CD4-positive, alpha-beta T cell treated with Interleukin-17A for 1 hour (primary cell): ENCODE measurements around the gene SLCO3A1.

Source experiments
- DNase-seq: peaks from one replicate; pipeline ENCODE4 v3.0.0-alpha.2; 2020

The SLCO3A1 gene

GRCh38 chr15:92011611-92012367, 158.3 kb downstream of the SLCO3A1 start:
- DNase-seq, result no peak

- no peak for DNase-seq
These were observed 158.8 kb downstream of the SLCO3A1 start for GRCh38 chr15:92012368-92012629.

- DNase-seq, result no peak
These were observed 159.4 kb downstream of the SLCO3A1 start for GRCh38 chr15:92012881-92013280.

DNA sequence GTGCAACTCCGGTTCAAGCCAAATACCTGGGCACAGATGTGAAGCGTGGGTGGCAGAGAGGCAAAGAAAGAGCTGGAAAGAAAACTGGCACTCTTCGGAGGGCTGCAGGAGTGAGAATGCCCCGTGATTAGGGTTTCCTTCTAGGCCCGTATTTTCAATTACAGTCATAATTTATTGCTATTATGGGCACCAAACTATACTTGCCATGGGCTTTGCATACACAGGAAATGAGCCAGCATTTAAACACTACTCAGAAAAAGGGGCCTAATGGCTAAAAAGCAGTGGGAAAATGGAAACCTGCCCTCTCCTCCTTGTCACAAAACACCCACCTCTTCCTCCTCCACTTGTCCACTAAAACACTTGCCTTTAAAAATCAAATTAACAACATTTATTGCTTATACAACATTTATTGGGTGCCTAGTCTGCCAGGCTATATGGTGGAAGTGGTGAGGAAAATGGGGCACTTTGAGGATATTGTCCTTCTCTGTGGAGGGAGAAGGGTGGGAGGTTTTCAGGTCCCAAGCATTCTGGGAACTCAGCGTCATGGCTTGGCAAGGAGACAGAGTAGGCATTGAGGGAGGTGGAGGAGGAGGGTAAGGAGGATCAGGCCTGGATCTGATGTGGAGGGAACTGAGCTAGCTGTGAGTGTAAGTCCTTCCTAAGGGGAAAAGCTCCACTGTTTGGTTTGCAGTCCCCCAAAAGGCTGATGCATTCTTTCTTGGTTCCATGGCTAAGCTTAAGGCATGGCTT, 160.9 kb downstream of the SLCO3A1 start:
- no peak for DNase-seq

DNA sequence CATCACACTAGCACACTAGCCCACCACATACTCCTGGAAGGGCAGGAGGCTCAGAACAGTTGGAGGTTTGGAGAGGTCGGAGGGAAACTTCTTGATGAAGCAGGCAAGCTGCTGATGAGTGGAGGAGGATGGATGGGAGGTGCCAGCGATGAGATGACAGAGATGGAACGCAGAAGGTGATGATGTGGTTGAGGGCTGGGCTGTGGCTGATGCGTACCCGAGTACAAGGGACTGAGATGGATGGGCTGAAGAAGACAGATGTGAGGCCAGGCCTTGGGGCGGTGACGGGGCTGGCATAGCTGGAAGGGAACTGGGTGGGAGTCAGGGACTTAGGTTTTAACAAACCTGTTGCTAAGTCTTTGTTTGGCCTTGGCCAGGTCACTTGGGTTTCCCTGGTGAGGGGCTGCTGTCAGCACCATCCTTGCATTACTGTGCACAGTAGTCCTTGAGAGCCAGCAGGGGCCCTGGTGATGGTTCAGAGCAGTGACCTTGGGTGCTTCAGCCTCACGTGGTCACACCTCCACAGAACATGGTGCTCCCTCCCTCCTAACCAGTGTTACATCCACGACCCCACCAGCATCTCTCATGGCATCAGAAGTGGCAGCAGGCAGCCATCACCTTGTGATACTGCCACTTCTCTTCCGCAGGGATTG, 164.5 kb downstream of the SLCO3A1 start:
- DNase-seq, result no peak

- no peak for DNase-seq
These were observed 165.2 kb downstream of the SLCO3A1 start for GRCh38 chr15:92018535-92019239.

DNA sequence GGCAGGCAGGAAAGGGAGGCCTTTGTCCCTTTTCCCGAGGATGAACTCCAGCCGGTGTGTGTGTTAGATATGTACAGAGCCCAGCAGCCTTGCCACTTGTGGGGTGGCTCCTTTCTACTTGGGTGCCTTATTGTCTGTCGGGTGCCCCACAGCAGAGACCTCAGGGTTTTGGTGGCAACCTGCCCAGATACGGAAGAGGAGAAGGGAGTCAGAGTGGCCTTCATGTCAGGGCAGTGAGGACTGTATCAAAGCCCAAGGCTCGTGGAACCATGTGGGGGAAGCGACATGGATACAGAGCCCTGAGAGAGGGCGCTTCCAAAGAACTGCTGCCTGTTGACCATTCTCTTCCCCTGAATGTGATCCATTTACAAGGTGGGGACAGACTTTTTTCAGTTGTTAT, 166.2 kb downstream of the SLCO3A1 start:
- no peak for DNase-seq

GRCh38 chr15:92020207-92020606, 166.7 kb downstream of the SLCO3A1 start:
- DNase-seq, result no peak

GRCh38 chr15:92020804-92021203, 167.3 kb downstream of the SLCO3A1 start:
- no peak for DNase-seq

- no peak for DNase-seq
These were observed 168.3 kb downstream of the SLCO3A1 start for GRCh38 chr15:92021792-92022191.

GRCh38 chr15:92023965-92024364, 170.5 kb downstream of the SLCO3A1 start:
- no peak for DNase-seq

DNA sequence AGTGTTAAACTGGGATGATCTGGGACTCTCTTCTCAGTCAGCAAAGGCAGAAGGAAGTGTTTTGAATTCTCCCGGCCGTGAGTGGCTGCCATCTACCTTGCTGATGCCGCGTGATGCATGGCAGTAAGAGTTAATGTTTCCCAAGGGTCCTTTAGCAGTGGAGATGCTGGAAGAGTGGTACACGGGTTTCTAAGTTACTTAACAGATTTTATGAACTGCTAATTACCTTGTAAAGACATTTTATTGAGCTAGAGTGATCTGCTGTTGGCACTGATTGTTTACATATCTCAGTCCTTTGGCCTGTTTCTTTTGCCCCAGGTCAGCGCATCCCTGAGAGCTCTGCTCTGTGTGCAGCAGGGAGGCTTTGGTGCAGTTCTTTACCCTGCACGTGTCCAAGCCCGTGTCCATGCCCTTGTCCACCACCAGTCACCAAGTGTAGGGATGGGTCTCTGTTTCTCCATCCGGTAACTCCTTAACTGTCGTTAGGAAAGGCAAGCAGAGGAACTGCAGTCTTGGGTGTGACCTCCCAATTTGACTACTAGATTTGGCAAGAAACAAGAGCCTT, 172.3 kb downstream of the SLCO3A1 start:
- DNase-seq, result no peak

- no peak for DNase-seq
These were observed 174.8 kb downstream of the SLCO3A1 start for GRCh38 chr15:92028389-92028724.

- no peak for DNase-seq
These were observed 176.3 kb downstream of the SLCO3A1 start for GRCh38 chr15:92029767-92030166.

- DNase-seq, result no peak
These were observed 179.8 kb downstream of the SLCO3A1 start for GRCh38 chr15:92033314-92033713.

GRCh38 chr15:92033723-92034122, 180.2 kb downstream of the SLCO3A1 start:
- no peak for DNase-seq

GRCh38 chr15:92034227-92034626, 180.7 kb downstream of the SLCO3A1 start:
- DNase-seq, result no peak

DNA sequence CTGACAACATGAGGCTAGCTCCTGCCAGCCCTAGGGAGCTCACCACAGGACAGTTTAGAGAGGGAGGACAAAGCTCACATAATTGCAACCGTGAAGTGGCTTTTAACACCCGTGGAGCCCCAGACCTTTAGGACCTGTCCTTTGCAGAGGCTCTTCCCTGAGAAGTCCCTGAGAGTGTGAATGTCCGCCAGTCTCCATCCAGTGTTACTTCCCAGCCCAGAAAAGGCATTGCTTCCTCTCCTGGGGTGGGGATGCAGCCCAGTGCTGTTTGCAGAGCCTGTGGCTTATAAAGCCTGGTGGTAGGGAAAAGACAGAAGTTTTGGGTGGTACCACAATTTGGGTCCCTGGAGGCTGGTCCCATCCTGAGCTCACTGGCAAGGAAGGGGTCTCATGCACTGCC, 182.0 kb downstream of the SLCO3A1 start:
- DNase-seq, result no peak

DNA sequence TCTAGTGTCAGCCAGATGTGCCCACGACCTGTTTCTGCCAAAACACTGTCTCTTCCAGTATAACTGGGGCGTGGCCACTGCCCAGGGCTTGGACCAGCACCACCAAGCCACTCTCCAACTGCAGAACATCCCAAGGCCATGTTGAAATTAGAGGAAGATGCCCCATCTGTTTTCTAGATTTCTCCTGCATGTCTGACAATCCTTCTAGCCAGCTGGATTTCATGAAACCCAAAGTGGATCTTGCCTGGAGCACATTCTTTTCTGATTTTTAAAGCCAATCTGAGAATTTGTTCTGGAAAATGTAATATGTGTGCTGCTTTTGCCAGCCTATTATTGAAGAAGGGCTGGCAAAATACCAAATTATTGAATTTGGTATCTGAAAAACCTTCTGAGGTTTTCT, 182.5 kb downstream of the SLCO3A1 start:
- no peak for DNase-seq

DNA sequence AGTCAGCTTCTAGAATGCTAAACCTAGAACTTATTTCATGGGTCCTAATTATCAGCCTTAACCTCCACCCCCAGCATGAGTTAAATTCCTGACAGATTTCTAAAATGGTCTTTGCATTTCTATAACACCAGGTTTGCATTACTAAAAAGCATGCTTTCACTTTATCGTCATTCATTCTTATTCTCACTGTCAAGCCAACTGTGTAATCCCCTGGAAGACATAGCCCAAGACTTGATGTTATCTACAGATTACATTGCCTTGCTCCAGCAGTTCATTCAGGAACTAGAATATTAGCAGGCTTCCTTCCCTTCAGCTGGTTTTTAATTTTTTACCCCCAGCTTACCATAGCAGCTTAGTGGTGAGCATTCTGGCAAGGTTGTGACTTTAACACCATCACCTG, 184.0 kb downstream of the SLCO3A1 start:
- no peak for DNase-seq

DNA sequence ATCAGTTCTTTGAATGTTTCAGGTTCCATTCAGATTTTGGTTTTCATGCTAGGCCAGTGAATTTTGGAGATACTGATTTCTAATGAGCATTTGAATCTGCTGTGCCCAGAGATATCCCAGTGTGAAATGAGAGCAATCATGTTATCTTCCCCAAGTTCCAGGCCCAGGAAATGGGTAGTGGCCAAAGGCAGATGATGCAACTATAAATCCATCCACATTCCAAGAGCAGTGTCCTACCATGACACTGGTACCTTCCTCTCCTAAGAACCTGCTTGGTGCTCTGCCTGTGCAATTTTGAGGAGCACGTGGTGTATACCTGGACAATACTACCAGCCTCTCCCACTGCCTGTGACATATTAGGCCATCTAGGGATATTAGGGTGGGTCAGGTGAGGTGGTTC, 186.8 kb downstream of the SLCO3A1 start:
- no peak for DNase-seq

DNA sequence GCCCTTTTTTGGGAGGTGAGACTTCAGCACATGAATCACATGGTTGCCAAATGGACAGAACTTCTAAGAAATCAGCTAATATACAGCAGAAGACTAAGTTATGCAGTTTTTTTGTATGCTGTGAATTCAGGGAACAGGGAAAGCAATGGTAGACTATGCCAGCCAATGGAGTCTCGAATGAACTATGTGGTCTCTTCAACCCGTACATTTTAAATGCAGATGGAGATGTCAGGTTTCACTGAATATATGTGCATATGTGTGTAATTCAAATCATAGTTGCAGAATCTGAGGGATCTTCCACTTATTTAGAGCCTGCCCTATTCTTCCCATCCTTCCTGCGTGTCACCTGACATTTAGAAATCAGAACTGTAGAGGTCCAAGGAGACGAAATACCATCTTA, 187.9 kb downstream of the SLCO3A1 start:
- no peak for DNase-seq

GRCh38 chr15:92043283-92043682, 189.8 kb downstream of the SLCO3A1 start:
- DNase-seq, result no peak
